A549 (cell line): ENCODE data around the gene PIEZO2. TPM values are rescaled to one million over a fixed set of nuclear protein-coding genes. Genes with fewer than 3 reads are reported as not detected.

Experiments
- ATAC-seq, 2 experiments: fragments of 200-7000 bp in 1 of 2; fragments of >200 bp in 1 of 2; cut with Nextera tagmentation in 1 of 2; cut with Tn5 transposase in 1 of 2; 3 replicates each; pipeline versions ENCODE4 v1.8.0 to v1.9.1; 2018 to 2020; ENCODE audit warnings: mild to moderate bottlenecking in 1 of 2, moderate library complexity in 1 of 2
- CTCF ChIA-PET: fragments of 300-600 bp; sonication (Branson Sonifier 250); formaldehyde crosslinking; extraction: SDS; loops from one replicate; lab custom pipeline; 2021; ENCODE audit warnings: antibody characterized with exemption, inconsistent platforms; lab: Yijun Ruan, JAX
- POLR2A ChIA-PET: fragments of 350-600 bp; formaldehyde crosslinking; extraction: SDS; loops from one replicate; lab custom pipeline; 2021; ENCODE audit warnings: antibody characterized with exemption, inconsistent platforms; lab: Yijun Ruan, JAX
- DNase-seq, 2 experiments: peaks; one replicate each; pipeline versions ENCODE4 v3.0.0 to v3.0.0-alpha.2; 2011 to 2016; ENCODE audit warnings: low read depth in 1 of 2, low spot score in 1 of 2
- FAIRE-seq: peaks from 2 replicates; lab custom pipeline; 2011; peaks lifted over from hg19 to GRCh38; lab: Jason Lieb, UNC
- H3K27ac ChIP-seq, 2 experiments: fragments of >200 bp; sonication (Bioruptor Twin); formaldehyde crosslinking; 3 replicates each; pipeline ENCODE4 v1.5.1; 2016 to 2017
- H3K4me1 ChIP-seq: fragments of >200 bp; sonication (Bioruptor Twin); formaldehyde crosslinking; 3 replicates; pipeline ENCODE4 v1.6.1; 2016
- H3K4me2 ChIP-seq: fragments of >200 bp; sonication (Bioruptor Twin); formaldehyde crosslinking; 3 replicates; pipeline ENCODE4 v1.6.1; 2016
- H3K4me3 ChIP-seq: fragments of >200 bp; sonication (Bioruptor Twin); formaldehyde crosslinking; 3 replicates; pipeline ENCODE4 v1.5.1; 2016
- H3K9me3 ChIP-seq: fragments of >200 bp; sonication (Bioruptor Twin); formaldehyde crosslinking; 3 replicates; pipeline ENCODE4 v1.6.1; 2016
- CBX2 ChIP-seq: fragments of 200-600 bp; sonication (generic); IDR thresholded peaks from 2 replicates; pipeline ENCODE4 v1.6.1; 2016; ENCODE audit warnings: low read depth, mild to moderate bottlenecking, borderline replicate concordance
- HDAC2 ChIP-seq: fragments of 200-600 bp; sonication (generic); IDR thresholded peaks from 2 replicates; pipeline ENCODE4 v1.6.1; 2016
- HOXA7 ChIP-seq: fragments of 250-450 bp; sonication (Bioruptor Pico); IDR thresholded peaks from 2 replicates; pipeline ENCODE4 v1.5.0; 2020; ENCODE audit warnings: mild to moderate bottlenecking, moderate library complexity
- HOXB5 ChIP-seq: fragments of 250-450 bp; sonication (Bioruptor Pico); IDR thresholded peaks from 2 replicates; pipeline ENCODE4 v1.5.0; 2020; ENCODE audit warnings: mild to moderate bottlenecking, moderate library complexity
- JUN ChIP-seq, 2 experiments: fragments of >200 bp; sonication (Bioruptor Twin); formaldehyde crosslinking; IDR thresholded peaks; 2 replicates in 1 of 2; 3 replicates in 1 of 2; pipeline ENCODE4 v1.6.1; 2016 to 2017
- JUNB ChIP-seq: fragments of >200 bp; sonication (Bioruptor Twin); formaldehyde crosslinking; IDR thresholded peaks from 2 replicates; pipeline ENCODE4 v1.6.1; 2016
- MAZ ChIP-seq: fragments of 150-350 bp; IDR thresholded peaks from 2 replicates; pipeline ENCODE4 v1.6.1; 2014; ENCODE audit warnings: antibody characterized with exemption, low read depth, low read length, borderline replicate concordance
- MYC ChIP-seq: IDR thresholded peaks from 2 replicates; pipeline ENCODE4 v1.6.1; 2012; ENCODE audit warnings: mild to moderate bottlenecking, inconsistent platforms, low read length, improper control_type of control experiment, borderline replicate concordance
- NR3C1 ChIP-seq: fragments of >200 bp; sonication (Bioruptor Twin); formaldehyde crosslinking; IDR thresholded peaks from 3 replicates; pipeline ENCODE4 v1.6.1; 2017
- POLR2A ChIP-seq: IDR thresholded peaks from 2 replicates; pipeline ENCODE4 v1.6.1; 2012; ENCODE audit warnings: mild to moderate bottlenecking, low read length
- POLR2AphosphoS2 ChIP-seq: conservative IDR thresholded peaks from 2 replicates; pipeline ENCODE4 v1.6.1; 2012; ENCODE audit warnings: low read length, improper control_type of control experiment, inconsistent platforms
- RARB ChIP-seq: fragments of 250-450 bp; sonication (Bioruptor Pico); IDR thresholded peaks from 2 replicates; pipeline ENCODE4 v1.8.0; 2021; ENCODE audit warnings: mild to moderate bottlenecking, moderate library complexity
- RFX5 ChIP-seq: fragments of 450-650 bp; IDR thresholded peaks from 2 replicates; pipeline ENCODE4 v1.7.1; 2014; ENCODE audit warnings: antibody characterized with exemption, mild to moderate bottlenecking, moderate library complexity
- RNF2 ChIP-seq: fragments of 200-600 bp; sonication (generic); IDR thresholded peaks from 2 replicates; pipeline ENCODE4 v1.6.1; 2016; ENCODE audit warnings: low read depth, mild to moderate bottlenecking, antibody characterized with exemption, moderate library complexity, borderline replicate concordance
- TFCP2L1 ChIP-seq: fragments of 250-450 bp; sonication (Bioruptor Pico); IDR thresholded peaks from 2 replicates; pipeline ENCODE4 v1.5.0; 2021; ENCODE audit warnings: mild to moderate bottlenecking
- WGBS: methylation state at CpG from one replicate; pipeline ENCODE4 v1.1.6; 2017; ENCODE audit errors: missing lambda C conversion rate; 5-methylcytosine and 5-hydroxymethylcytosine counted together
- polyA plus RNA-seq, 4 experiments: library from polyadenylated mRNA; depleted of rRNA in 3 of 4; stranded (reverse); fragments of >200 nt; fragmentation: RNase III in 1 of 4; extraction: RNeasy Plus Mini Kit Qiagen cat#74134 plus additional on column Dnase treatment in 1 of 4; gene quantifications; 2 replicates in 3 of 4; 3 replicates in 1 of 4; pipeline ENCODE4 v1.2.3, GENCODE V29; 2011 to 2017
- TF ChIP-seq, protein P1 (sequence below): IDR thresholded peaks from 2 replicates; pipeline ENCODE4 v1.6.1; 2012; ENCODE audit warnings: low read depth, borderline replicate concordance
- TF ChIP-seq, protein P2 (sequence below): IDR thresholded peaks from 2 replicates; pipeline ENCODE4 v1.6.1; 2012
- TF ChIP-seq, protein P3 (sequence below): IDR thresholded peaks from 2 replicates; pipeline ENCODE4 v1.6.1; 2012
- TF ChIP-seq, protein P4 (sequence below): fragments of 250-450 bp; sonication (Bioruptor Pico); IDR thresholded peaks from 2 replicates; pipeline ENCODE4 v1.5.0; 2020; ENCODE audit warnings: low read depth, mild to moderate bottlenecking, moderate library complexity

Gene PIEZO2
- polyA plus RNA-seq, 2 of the 4 experiments (the other 2 are of a cell fraction), result 0.80 to 1.6 TPM

DNA sequence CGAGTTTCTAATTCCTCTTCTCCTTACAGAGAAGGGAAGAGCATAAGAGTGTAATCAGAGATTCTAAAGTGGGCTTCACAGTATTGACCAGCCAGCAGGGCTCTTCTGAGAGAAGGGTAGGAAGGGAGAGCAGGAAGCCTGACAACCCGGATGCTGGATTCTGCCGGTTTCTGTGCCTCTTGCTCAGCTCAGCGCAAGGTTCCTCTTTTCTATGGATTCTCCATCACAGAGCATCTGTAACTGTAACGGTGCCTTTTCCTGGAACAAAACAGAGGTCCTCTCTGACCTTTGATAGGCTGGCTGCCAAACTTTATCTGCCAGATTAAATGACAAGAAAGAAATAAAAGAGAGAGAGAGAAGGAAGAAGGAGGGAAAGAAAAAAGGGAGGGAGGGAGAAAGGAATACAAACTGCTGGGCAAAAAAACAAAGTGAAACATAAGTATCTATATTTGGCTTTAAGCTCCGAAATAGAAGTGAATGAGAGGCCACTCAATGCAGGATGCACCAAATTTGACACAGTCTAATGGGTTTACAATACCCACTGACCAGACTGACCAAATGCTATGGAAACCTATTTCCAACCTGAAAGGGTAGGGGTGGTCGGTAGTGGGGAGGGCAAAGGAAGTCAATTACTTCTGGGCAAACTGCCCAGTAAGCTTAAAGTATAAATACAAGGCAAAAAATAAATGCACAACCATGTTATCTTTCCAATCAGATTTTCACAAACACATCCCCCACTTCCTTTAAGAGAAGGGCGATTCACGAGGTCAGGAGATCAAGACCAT is 59.2 kb downstream of the PIEZO2 start:
- CTCF ChIA-PET, result interaction anchor here (0.7 kb wide), 1 partner anchor 577 kb away, joined by 4 read pairs; no protein-coding TSS in a partner anchor
- Histone ChIP-seq H3K27ac (no peak overlapping the region), H3K4me1 (no peaks in the 10 kb centered on the region)
- TF ChIP-seq, protein P1, sequence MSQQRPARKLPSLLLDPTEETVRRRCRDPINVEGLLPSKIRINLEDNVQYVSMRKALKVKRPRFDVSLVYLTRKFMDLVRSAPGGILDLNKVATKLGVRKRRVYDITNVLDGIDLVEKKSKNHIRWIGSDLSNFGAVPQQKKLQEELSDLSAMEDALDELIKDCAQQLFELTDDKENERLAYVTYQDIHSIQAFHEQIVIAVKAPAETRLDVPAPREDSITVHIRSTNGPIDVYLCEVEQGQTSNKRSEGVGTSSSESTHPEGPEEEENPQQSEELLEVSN, result no peak
- TF ChIP-seq POLR2AphosphoS2 (no peak), RARB (no peak)
- TF ChIP-seq, all 56 proteins: peak for 0
- Histone ChIP-seq H3K4me2 (no peak overlapping the region), H3K4me3 (no peak overlapping the region), H3K9me3 (no peaks in the 10 kb centered on the region)
- WGBS, result 47% methylated on average over 9 of the region's 9 CpGs
- POLR2A ChIA-PET, result no interaction called here
- FAIRE-seq (no peak), DNase-seq (no peak), ATAC-seq (no peak)

DNA sequence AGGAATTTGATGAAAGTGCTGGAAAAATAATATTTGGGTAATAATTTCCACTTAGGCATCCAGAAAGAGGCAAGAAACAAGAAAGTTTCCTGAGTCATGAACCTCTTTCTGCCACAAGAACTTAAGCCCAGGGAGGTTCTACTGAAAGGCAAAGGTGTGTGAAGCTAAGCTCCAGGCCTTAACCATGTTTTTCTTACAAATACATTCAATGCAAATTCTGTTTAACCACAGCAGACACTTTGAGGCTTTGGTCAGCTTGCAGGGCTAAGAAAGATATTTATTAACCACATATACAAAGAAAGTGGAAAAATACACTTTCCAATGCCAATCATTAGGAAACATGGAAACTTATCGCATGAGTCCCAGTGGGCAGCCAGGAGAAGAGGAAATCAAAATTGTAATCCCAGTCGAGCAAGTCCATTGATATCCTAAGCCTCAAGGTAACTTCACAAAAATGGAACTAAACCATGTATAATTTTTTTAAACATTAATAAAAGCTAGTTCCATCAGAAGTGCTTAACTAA is 68.3 kb downstream of the PIEZO2 start:
- WGBS, result 57% methylated on average over 2 of the region's 2 CpGs
- Histone ChIP-seq H3K4me3 (no peak overlapping the region), H3K4me1 (no peaks in the 10 kb centered on the region), H3K4me2 (no peak overlapping the region), H3K27ac (no peak overlapping the region), H3K9me3 (no peaks in the 10 kb centered on the region)
- no peak for DNase-seq
- FAIRE-seq, result no peak
- POLR2A ChIA-PET, result no interaction called here
- TF ChIP-seq HOXA7 (no peak), RFX5 (no peak), MAZ (no peak), POLR2A (no peak), CBX2 (no peak), HOXB5 (CRISPR knock-in tag) (no peak), TFCP2L1 (no peak)
- TF ChIP-seq, protein P2, sequence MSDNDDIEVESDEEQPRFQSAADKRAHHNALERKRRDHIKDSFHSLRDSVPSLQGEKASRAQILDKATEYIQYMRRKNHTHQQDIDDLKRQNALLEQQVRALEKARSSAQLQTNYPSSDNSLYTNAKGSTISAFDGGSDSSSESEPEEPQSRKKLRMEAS, result no peak
- no peak for ATAC-seq
- CTCF ChIA-PET, result interaction anchor here (0.7 kb wide), 1 partner anchor 35 kb away, joined by 4 read pairs; no protein-coding TSS in a partner anchor

DNA sequence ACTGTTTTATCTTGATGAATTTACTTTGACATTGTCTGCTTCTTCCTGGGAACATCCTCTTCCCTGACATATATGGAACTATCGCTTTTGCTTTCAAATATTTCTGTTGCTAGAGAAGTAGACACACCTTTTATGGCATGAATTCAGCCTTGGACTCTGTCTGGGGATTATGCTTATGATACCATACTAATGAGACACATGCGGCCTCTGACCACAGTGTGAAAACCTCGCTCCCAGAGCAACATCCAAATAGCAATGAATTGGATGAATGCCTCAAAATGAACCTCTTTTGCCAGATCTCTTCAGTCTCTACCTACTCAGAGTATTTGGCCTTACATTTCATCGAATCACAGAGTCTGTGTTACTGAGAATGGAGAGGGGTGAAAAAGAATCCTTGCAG is 70.9 kb downstream of the PIEZO2 start:
- CTCF ChIA-PET, result no interaction called here
- FAIRE-seq (no peak), DNase-seq (no peak), ATAC-seq (no peak)
- no peak overlapping the region for H3K27ac ChIP-seq
- H3K4me2 ChIP-seq, result no peak overlapping the region
- H3K4me3 ChIP-seq, result no peak overlapping the region
- TF ChIP-seq RFX5, result no peak
- TF ChIP-seq, protein P3, sequence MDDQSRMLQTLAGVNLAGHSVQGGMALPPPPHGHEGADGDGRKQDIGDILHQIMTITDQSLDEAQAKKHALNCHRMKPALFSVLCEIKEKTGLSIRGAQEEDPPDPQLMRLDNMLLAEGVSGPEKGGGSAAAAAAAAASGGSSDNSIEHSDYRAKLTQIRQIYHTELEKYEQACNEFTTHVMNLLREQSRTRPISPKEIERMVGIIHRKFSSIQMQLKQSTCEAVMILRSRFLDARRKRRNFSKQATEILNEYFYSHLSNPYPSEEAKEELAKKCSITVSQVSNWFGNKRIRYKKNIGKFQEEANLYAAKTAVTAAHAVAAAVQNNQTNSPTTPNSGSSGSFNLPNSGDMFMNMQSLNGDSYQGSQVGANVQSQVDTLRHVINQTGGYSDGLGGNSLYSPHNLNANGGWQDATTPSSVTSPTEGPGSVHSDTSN, result no peak
- no peak for TF ChIP-seq JUN (IDR thresholded peaks at IDR 0.05)
- TF ChIP-seq MYC, result no peak
- no peak for TF ChIP-seq HDAC2
- no peak for TF ChIP-seq RNF2
- TF ChIP-seq NR3C1, result no peak
- TF ChIP-seq JUNB, result no peak
- TF ChIP-seq, protein P4, sequence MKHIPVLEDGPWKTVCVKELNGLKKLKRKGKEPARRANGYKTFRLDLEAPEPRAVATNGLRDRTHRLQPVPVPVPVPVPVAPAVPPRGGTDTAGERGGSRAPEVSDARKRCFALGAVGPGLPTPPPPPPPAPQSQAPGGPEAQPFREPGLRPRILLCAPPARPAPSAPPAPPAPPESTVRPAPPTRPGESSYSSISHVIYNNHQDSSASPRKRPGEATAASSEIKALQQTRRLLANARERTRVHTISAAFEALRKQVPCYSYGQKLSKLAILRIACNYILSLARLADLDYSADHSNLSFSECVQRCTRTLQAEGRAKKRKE (CRISPR knock-in tag), result no peak
- TF ChIP-seq, protein P2, result no peak
- H3K9me3 ChIP-seq, result no peaks in the 10 kb centered on the region
- POLR2A ChIA-PET, result no interaction called here
- H3K4me1 ChIP-seq, result no peaks in the 10 kb centered on the region
- 26% methylated on average over 4 of the region's 4 CpGs for WGBS
